Activated naive CD8-positive, alpha-beta T cell treated with anti-CD3 and anti-CD28 coated beads, Interleukin-2, amount 50 U/mL, for 24 hours (primary cell): Measurements from ENCODE around the gene UBE2G1.
A peak's percentile ranks its signal among the peaks of the same experiment; 100 is the strongest.

Experiments
- ATAC-seq: fragments of 150-1000 bp; cut with Tn5 transposase; one replicate; pipeline ENCODE4 v1.10.0; 2021
- DNase-seq: peaks from one replicate; pipeline ENCODE4 v3.0.0; 2021
- H3K27ac Mint-ChIP-seq: one replicate; pipeline ENCODE4 v1.8.0; 2021; ENCODE audit warnings: mild to moderate bottlenecking, mixed read lengths
- H3K27me3 Mint-ChIP-seq: one replicate; pipeline ENCODE4 v1.8.0; 2021; ENCODE audit warnings: mixed read lengths
- H3K36me3 Mint-ChIP-seq: one replicate; pipeline ENCODE4 v1.8.0; 2021; ENCODE audit warnings: low read depth, mixed read lengths
- H3K4me1 Mint-ChIP-seq: one replicate; pipeline ENCODE4 v1.8.0; 2021; ENCODE audit warnings: mixed read lengths
- H3K4me3 Mint-ChIP-seq: one replicate; pipeline ENCODE4 v1.8.0; 2021; ENCODE audit warnings: mild to moderate bottlenecking, moderate library complexity, mixed read lengths
- H3K9me3 Mint-ChIP-seq: one replicate; pipeline ENCODE4 v1.8.0; 2021; ENCODE audit warnings: mixed read lengths

Gene UBE2G1

GRCh38 chr17:4313221-4314114 is 53.0 kb downstream of the UBE2G1 start:
- no peak for ATAC-seq
- H3K9me3 Mint-ChIP-seq: no peaks in the 10 kb centered on the region
- DNase-seq: no peak
- H3K36me3 Mint-ChIP-seq: peaks cover 5% of the 10 kb centered on the region
- H3K27ac Mint-ChIP-seq: peak overlapping the region; percentile 61
- H3K4me3 Mint-ChIP-seq: no peak overlapping the region
- peaks cover 66% of the 10 kb centered on the region for H3K4me1 Mint-ChIP-seq
- no peaks in the 10 kb centered on the region for H3K27me3 Mint-ChIP-seq

GRCh38 chr17:4310354-4311060 is 56.0 kb downstream of the UBE2G1 start:
- Mint-ChIP-seq H3K4me3 (no peak overlapping the region), H3K4me1 (peaks cover 59% of the 10 kb centered on the region), H3K27me3 (no peaks in the 10 kb centered on the region), H3K27ac (no peak overlapping the region), H3K36me3 (peaks cover 7% of the 10 kb centered on the region), H3K9me3 (no peaks in the 10 kb centered on the region)
- DNase-seq (no peak), ATAC-seq (no peak)

GRCh38 chr17:4309897-4310296 is 56.6 kb downstream of the UBE2G1 start:
- DNase-seq (no peak), ATAC-seq (no peak)
- Mint-ChIP-seq H3K36me3 (peaks cover 6% of the 10 kb centered on the region), H3K27me3 (no peaks in the 10 kb centered on the region), H3K27ac (no peak overlapping the region), H3K4me3 (no peak overlapping the region), H3K9me3 (no peaks in the 10 kb centered on the region), H3K4me1 (peaks cover 58% of the 10 kb centered on the region)

- ATAC-seq (no peak), DNase-seq (no peak)
- Mint-ChIP-seq H3K4me1 (peaks cover 35% of the 10 kb centered on the region), H3K4me3 (no peak overlapping the region), H3K27me3 (no peaks in the 10 kb centered on the region), H3K36me3 (peaks cover 11% of the 10 kb centered on the region), H3K9me3 (no peaks in the 10 kb centered on the region), H3K27ac (peak overlapping the region; percentile 27)
Measured at GRCh38 chr17:4307179-4307930, 59.1 kb downstream of the UBE2G1 start.

- Mint-ChIP-seq H3K4me1 (peaks cover 16% of the 10 kb centered on the region), H3K27me3 (no peaks in the 10 kb centered on the region), H3K27ac (no peak overlapping the region), H3K9me3 (no peaks in the 10 kb centered on the region), H3K4me3 (no peak overlapping the region), H3K36me3 (peaks cover 11% of the 10 kb centered on the region)
- ATAC-seq: no peak
- no peak for DNase-seq
Measured at GRCh38 chr17:4305224-4305623, 61.3 kb downstream of the UBE2G1 start.

GRCh38 chr17:4304417-4305027 is 62.0 kb downstream of the UBE2G1 start:
- Mint-ChIP-seq H3K4me1 (peaks cover 9% of the 10 kb centered on the region), H3K4me3 (no peak overlapping the region), H3K27me3 (no peaks in the 10 kb centered on the region), H3K27ac (no peak overlapping the region), H3K36me3 (peaks cover 11% of the 10 kb centered on the region), H3K9me3 (no peaks in the 10 kb centered on the region)
- ATAC-seq: peak; percentile 75
- peak; percentile 61 for DNase-seq

GRCh38 chr17:4301066-4301465 is 65.4 kb downstream of the UBE2G1 start:
- DNase-seq: no peak

GRCh38 chr17:4297351-4297750 is 69.1 kb downstream of the UBE2G1 start:
- no peaks in the 10 kb centered on the region for H3K9me3 Mint-ChIP-seq
- H3K27me3 Mint-ChIP-seq: no peaks in the 10 kb centered on the region
- H3K36me3 Mint-ChIP-seq: peaks cover 18% of the 10 kb centered on the region
- DNase-seq (no peak), ATAC-seq (no peak)
- no peak overlapping the region for H3K27ac Mint-ChIP-seq
- H3K4me1 Mint-ChIP-seq: peaks cover 6% of the 10 kb centered on the region
- no peak overlapping the region for H3K4me3 Mint-ChIP-seq

More at GRCh38 chr17:4301066-4301465, 65.4 kb downstream of the UBE2G1 start:
- Mint-ChIP-seq H3K4me3 (no peak overlapping the region), H3K9me3 (no peaks in the 10 kb centered on the region), H3K36me3 (peaks cover 18% of the 10 kb centered on the region), H3K27me3 (no peaks in the 10 kb centered on the region), H3K4me1 (peaks cover 6% of the 10 kb centered on the region), H3K27ac (no peak overlapping the region)
- ATAC-seq: no peak

GRCh38 chr17:4295686-4296085 is 70.8 kb downstream of the UBE2G1 start:
- ATAC-seq: no peak
- H3K9me3 Mint-ChIP-seq: no peaks in the 10 kb centered on the region
- no peak overlapping the region for H3K27ac Mint-ChIP-seq
- no peak overlapping the region for H3K4me3 Mint-ChIP-seq
- H3K36me3 Mint-ChIP-seq: peaks cover 15% of the 10 kb centered on the region
- no peaks in the 10 kb centered on the region for H3K27me3 Mint-ChIP-seq
- DNase-seq: no peak
- H3K4me1 Mint-ChIP-seq: peaks cover 6% of the 10 kb centered on the region

- H3K27me3 Mint-ChIP-seq: no peaks in the 10 kb centered on the region
- H3K36me3 Mint-ChIP-seq: peaks cover 20% of the 10 kb centered on the region
- H3K9me3 Mint-ChIP-seq: no peaks in the 10 kb centered on the region
- peaks cover 6% of the 10 kb centered on the region for H3K4me1 Mint-ChIP-seq
- H3K27ac Mint-ChIP-seq: no peak overlapping the region
- DNase-seq (no peak), ATAC-seq (no peak)
- H3K4me3 Mint-ChIP-seq: no peak overlapping the region
Measured at GRCh38 chr17:4293572-4293971, 72.9 kb downstream of the UBE2G1 start.

GRCh38 chr17:4287710-4288109 is 78.8 kb downstream of the UBE2G1 start:
- no peaks in the 10 kb centered on the region for H3K27me3 Mint-ChIP-seq
- H3K4me3 Mint-ChIP-seq: no peak overlapping the region
- peaks cover 2% of the 10 kb centered on the region for H3K4me1 Mint-ChIP-seq
- no peak for DNase-seq
- no peak for ATAC-seq
- peaks cover 17% of the 10 kb centered on the region for H3K36me3 Mint-ChIP-seq
- H3K27ac Mint-ChIP-seq: no peak overlapping the region
- H3K9me3 Mint-ChIP-seq: no peaks in the 10 kb centered on the region

- Mint-ChIP-seq H3K4me1 (no peaks in the 10 kb centered on the region), H3K27ac (no peak overlapping the region), H3K4me3 (no peak overlapping the region), H3K9me3 (no peaks in the 10 kb centered on the region), H3K27me3 (no peaks in the 10 kb centered on the region), H3K36me3 (peaks cover 24% of the 10 kb centered on the region)
- DNase-seq (no peak), ATAC-seq (no peak)
Measured at GRCh38 chr17:4276514-4276913, 90.0 kb downstream of the UBE2G1 start.

GRCh38 chr17:4272972-4273368 is 93.5 kb downstream of the UBE2G1 start:
- H3K27me3 Mint-ChIP-seq: no peaks in the 10 kb centered on the region
- H3K4me3 Mint-ChIP-seq: no peak overlapping the region
- ATAC-seq (no peak), DNase-seq (no peak)
- H3K9me3 Mint-ChIP-seq: no peaks in the 10 kb centered on the region
- peak overlapping the region; percentile 60 for H3K27ac Mint-ChIP-seq
- no peaks in the 10 kb centered on the region for H3K4me1 Mint-ChIP-seq
- H3K36me3 Mint-ChIP-seq: peaks cover 15% of the 10 kb centered on the region

GRCh38 chr17:4272213-4272971 is 94.1 kb downstream of the UBE2G1 start:
- H3K27ac Mint-ChIP-seq: peak overlapping the region; percentile 60

More at GRCh38 chr17:4272213-4272971, 94.1 kb downstream of the UBE2G1 start:
- Mint-ChIP-seq H3K9me3 (no peaks in the 10 kb centered on the region), H3K36me3 (peaks cover 15% of the 10 kb centered on the region), H3K27me3 (no peaks in the 10 kb centered on the region), H3K4me1 (no peaks in the 10 kb centered on the region), H3K4me3 (no peak overlapping the region)
- ATAC-seq (no peak), DNase-seq (no peak)
